GM23338 (cell line): ENCODE data around the gene POP7. TPM values are rescaled to one million over a fixed set of nuclear protein-coding genes. Genes with fewer than 3 reads are reported as not detected.

Source experiments
- ATAC-seq: fragments of 200-7000 bp; cut with Tn5 transposase; 3 replicates; pipeline ENCODE4 v1.9.1; 2020
- DNase-seq: peaks from one replicate; pipeline ENCODE4 v3.0.0-alpha.2; 2015; ENCODE audit warnings: low spot score
- H2AFZ ChIP-seq: fragments of 200-600 bp; sonication (generic); 2 replicates; pipeline ENCODE4 v1.8.0; 2016; ENCODE audit warnings: antibody characterized with exemption, mild to moderate bottlenecking, moderate library complexity
- H3F3A ChIP-seq: fragments of 200-600 bp; sonication (generic); replicated peaks from 2 replicates; pipeline ENCODE4 v1.8.0; 2017; ENCODE audit warnings: antibody characterized with exemption, mixed run types, low read depth
- H3K27ac ChIP-seq: fragments of 200-600 bp; sonication (generic); 2 replicates; pipeline ENCODE4 v1.6.1; 2016; ENCODE audit warnings: low read depth
- H3K27me3 ChIP-seq: fragments of 200-600 bp; sonication (generic); 2 replicates; pipeline ENCODE4 v1.8.0; 2016; ENCODE audit warnings: mild to moderate bottlenecking, mixed run types, moderate library complexity; ENCODE audit not compliant: insufficient read depth
- H3K36me3 ChIP-seq: fragments of 200-600 bp; sonication (generic); 2 replicates; pipeline ENCODE4 v1.8.0; 2016; ENCODE audit warnings: mild to moderate bottlenecking; ENCODE audit not compliant: insufficient read depth
- H3K4me1 ChIP-seq: fragments of 200-600 bp; sonication (generic); 2 replicates; pipeline ENCODE4 v1.8.0; 2016; ENCODE audit warnings: mild to moderate bottlenecking, moderate library complexity; ENCODE audit not compliant: insufficient read depth
- H3K4me2 ChIP-seq: fragments of 200-600 bp; sonication (generic); 2 replicates; pipeline ENCODE4 v1.7.1; 2017; ENCODE audit warnings: mixed run types
- H3K4me3 ChIP-seq: fragments of 200-600 bp; sonication (generic); 2 replicates; pipeline ENCODE4 v1.6.1; 2016; ENCODE audit warnings: mixed run types
- H3K79me2 ChIP-seq: fragments of 200-600 bp; sonication (generic); replicated peaks from 2 replicates; pipeline ENCODE4 v1.8.0; 2017; ENCODE audit warnings: mild to moderate bottlenecking; ENCODE audit not compliant: insufficient read depth
- H3K9me2 ChIP-seq: fragments of 200-600 bp; sonication (generic); 2 replicates; pipeline ENCODE4 v1.8.0; 2017; ENCODE audit not compliant: insufficient read depth
- H4K20me1 ChIP-seq: fragments of 200-600 bp; sonication (generic); replicated peaks from 2 replicates; pipeline ENCODE4 v1.8.0; 2017; ENCODE audit warnings: mild to moderate bottlenecking; ENCODE audit not compliant: insufficient read depth
- H3K27ac Mint-ChIP-seq: 2 replicates; pipeline ENCODE4 v1.8.0; 2020; ENCODE audit warnings: inconsistent platforms, mild to moderate bottlenecking, moderate library complexity, mixed read lengths
- H3K27me3 Mint-ChIP-seq: 3 replicates; pipeline ENCODE4 v1.8.0; 2022; ENCODE audit warnings: low read depth, mild to moderate bottlenecking, moderate library complexity, mixed read lengths, inconsistent platforms; ENCODE audit not compliant: insufficient read depth, poor library complexity
- H3K36me3 Mint-ChIP-seq: 3 replicates; pipeline ENCODE4 v1.8.0; 2021; ENCODE audit warnings: low read depth, mild to moderate bottlenecking, inconsistent platforms, moderate library complexity, mixed read lengths
- H3K4me1 Mint-ChIP-seq: 3 replicates; pipeline ENCODE4 v1.8.0; 2020; ENCODE audit warnings: mild to moderate bottlenecking, inconsistent platforms, mixed read lengths
- H3K4me3 Mint-ChIP-seq: 3 replicates; pipeline ENCODE4 v1.8.0; 2021; ENCODE audit warnings: moderate library complexity, mild to moderate bottlenecking, inconsistent platforms, mixed read lengths
- H3K9me3 Mint-ChIP-seq: 3 replicates; pipeline ENCODE4 v1.8.0; 2020; ENCODE audit warnings: moderate library complexity, mild to moderate bottlenecking, inconsistent platforms, mixed read lengths
- EZH2 ChIP-seq: fragments of 200-600 bp; sonication (generic); IDR thresholded peaks from one replicate; pipeline ENCODE4 v1.8.0; 2017; ENCODE audit warnings: antibody characterized with exemption, mild to moderate bottlenecking, low read depth; ENCODE audit not compliant: unreplicated experiment
- POLR2AphosphoS5 ChIP-seq: IDR thresholded peaks from 2 replicates; pipeline ENCODE4 v1.6.1; 2016; ENCODE audit warnings: antibody characterized with exemption, low read depth
- STAT1 ChIP-seq: IDR thresholded peaks from one replicate; pipeline ENCODE4 v1.6.1; 2016; ENCODE audit warnings: antibody characterized with exemption; ENCODE audit not compliant: unreplicated experiment
- polyA plus RNA-seq: library from polyadenylated mRNA; unstranded; fragments of >200 nt; fragmentation: Nextera tagmentation; extraction: Ambion mirVana; gene quantifications from 2 replicates; pipeline ENCODE4 v1.2.1, GENCODE V29; 2016
- total RNA-seq: library from RNA; depleted of rRNA; stranded (reverse); fragments of >200 nt; shearing (Covaris generic); gene quantifications from 2 replicates; pipeline ENCODE4 v1.2.3, GENCODE V29; 2014
- TF ChIP-seq, protein P1 (sequence below): IDR thresholded peaks from 2 replicates; pipeline ENCODE4 v1.6.1; 2016; ENCODE audit warnings: antibody characterized with exemption
- TF ChIP-seq, protein P2 (sequence below): IDR thresholded peaks from one replicate; pipeline ENCODE4 v1.6.1; 2018; ENCODE audit warnings: antibody characterized with exemption; ENCODE audit not compliant: unreplicated experiment

The POP7 gene
- total and polyA plus RNA-seq, 2 experiments from 2014 or later, result 110 to 216 TPM

DNA sequence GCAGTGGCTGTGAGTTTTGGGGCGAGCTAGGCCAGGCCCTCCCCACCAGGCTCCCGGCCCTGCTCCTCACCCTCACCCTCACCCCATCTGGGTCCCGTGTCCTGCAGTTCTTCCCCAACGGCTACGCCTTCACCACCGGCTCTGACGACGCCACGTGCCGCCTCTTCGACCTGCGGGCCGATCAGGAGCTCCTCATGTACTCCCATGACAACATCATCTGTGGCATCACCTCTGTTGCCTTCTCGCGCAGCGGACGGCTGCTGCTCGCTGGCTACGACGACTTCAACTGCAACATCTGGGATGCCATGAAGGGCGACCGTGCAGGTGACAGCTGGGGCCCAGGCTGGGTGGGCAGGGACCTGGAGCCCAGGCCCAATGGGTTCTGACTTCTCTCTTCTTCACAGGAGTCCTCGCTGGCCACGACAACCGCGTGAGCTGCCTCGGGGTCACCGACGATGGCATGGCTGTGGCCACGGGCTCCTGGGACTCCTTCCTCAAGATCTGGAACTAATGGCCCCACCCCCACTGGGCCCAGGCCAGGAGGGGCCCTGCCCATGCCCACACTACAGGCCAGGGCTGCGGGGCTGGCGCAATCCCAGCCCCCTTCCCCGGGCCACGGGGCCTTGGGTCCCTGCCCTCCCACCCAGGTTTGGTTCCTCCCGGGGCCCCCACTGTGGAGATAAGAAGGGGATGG is 27.5 kb upstream of the POP7 start:
- TF ChIP-seq, protein P1, sequence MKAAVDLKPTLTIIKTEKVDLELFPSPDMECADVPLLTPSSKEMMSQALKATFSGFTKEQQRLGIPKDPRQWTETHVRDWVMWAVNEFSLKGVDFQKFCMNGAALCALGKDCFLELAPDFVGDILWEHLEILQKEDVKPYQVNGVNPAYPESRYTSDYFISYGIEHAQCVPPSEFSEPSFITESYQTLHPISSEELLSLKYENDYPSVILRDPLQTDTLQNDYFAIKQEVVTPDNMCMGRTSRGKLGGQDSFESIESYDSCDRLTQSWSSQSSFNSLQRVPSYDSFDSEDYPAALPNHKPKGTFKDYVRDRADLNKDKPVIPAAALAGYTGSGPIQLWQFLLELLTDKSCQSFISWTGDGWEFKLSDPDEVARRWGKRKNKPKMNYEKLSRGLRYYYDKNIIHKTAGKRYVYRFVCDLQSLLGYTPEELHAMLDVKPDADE, result no peak
- peak; percentile 12; the same call in 1 of the 2 replicates for TF ChIP-seq POLR2AphosphoS5
- TF ChIP-seq STAT1, result no peak
- no peak overlapping the region for H3K4me3 ChIP-seq
- Mint-ChIP-seq H3K27ac (peak overlapping the region; percentile 37; the same call in 1 of the 2 replicates), H3K4me3 (no peak overlapping the region), H3K4me1 (peaks cover 11% of the 10 kb centered on the region), H3K27me3 (peaks cover 19% of the 10 kb centered on the region), H3K9me3 (no peaks in the 10 kb centered on the region), H3K36me3 (peaks cover 46% of the 10 kb centered on the region)
- no peaks in the 10 kb centered on the region for H3K79me2 ChIP-seq
- no peaks in the 10 kb centered on the region for H3K27me3 ChIP-seq
- no peak overlapping the region for H2AFZ ChIP-seq
- H3K27ac ChIP-seq, result peak overlapping the region; percentile 39; the same call in 1 of the 2 replicates
- peaks cover 11% of the 10 kb centered on the region for H3K4me1 ChIP-seq
- no peak overlapping the region for H3K4me2 ChIP-seq
- no peak for DNase-seq
- ATAC-seq, result peak; percentile 2; the same call in 2 of the 3 replicates
- H3K9me2 ChIP-seq, result no peaks in the 10 kb centered on the region
- no peaks in the 10 kb centered on the region; the same call in 1 of the 2 replicates for H4K20me1 ChIP-seq
- peaks cover 40% of the 10 kb centered on the region for H3F3A ChIP-seq
- H3K36me3 ChIP-seq, result no peaks in the 10 kb centered on the region; the same call in 1 of the 2 replicates

DNA sequence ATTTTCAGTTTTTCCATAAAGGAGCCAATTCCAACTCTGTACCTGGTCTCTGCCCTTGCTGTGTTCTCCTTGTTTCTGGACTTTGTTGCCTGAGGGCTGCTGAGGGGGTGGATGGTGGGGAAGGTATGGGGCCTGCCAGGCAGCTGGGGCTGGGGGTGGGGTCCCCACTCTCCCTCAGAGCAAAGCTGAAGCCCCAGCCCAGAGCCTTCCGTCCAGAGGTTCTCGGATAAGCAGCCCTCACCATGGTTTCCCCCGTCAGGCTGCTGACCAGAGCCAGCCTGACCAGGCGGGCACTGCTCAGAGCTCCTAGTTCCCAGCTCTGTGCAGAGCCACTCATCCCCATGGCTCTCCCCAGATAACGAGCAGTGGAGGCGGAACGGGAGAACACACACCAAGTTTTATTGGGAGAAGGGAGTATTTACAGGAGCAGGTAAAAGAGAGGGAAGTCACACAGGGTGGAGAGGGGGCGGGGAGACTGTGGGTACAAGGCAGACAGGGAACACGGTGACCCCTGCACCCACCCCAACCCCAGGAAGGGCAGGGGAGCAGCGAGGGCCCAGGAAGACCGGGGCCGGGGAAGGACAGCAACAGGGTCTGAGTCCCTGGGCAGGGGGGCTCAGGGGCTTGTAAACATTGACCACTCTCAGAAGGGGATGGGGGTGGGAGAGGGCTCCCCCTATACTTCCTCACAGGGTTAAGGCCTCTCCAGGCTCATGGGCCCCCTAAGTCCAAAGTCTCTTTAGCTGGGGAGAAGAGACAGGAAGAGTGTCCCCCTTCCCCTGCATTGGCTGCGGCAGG is 26.6 kb upstream of the POP7 start:
- Histone ChIP-seq H3K9me2 (no peaks in the 10 kb centered on the region), H3F3A (peaks cover 42% of the 10 kb centered on the region), H3K4me1 (peaks cover 11% of the 10 kb centered on the region), H3K4me3 (no peak overlapping the region), H3K27ac (peak overlapping the region; percentile 81), H3K27me3 (no peaks in the 10 kb centered on the region), H3K79me2 (no peaks in the 10 kb centered on the region), H3K36me3 (no peaks in the 10 kb centered on the region; the same call in 1 of the 2 replicates), H3K4me2 (no peak overlapping the region), H2AFZ (no peak overlapping the region), H4K20me1 (no peaks in the 10 kb centered on the region; the same call in 1 of the 2 replicates)
- 0 out of 2 replicates have a peak overlapping the region, but pooled peaks have one; percentile 28 for H3K27ac Mint-ChIP-seq
- peaks cover 11% of the 10 kb centered on the region for H3K4me1 Mint-ChIP-seq
- H3K9me3 Mint-ChIP-seq, result no peaks in the 10 kb centered on the region
- no peak for TF ChIP-seq EZH2
- TF ChIP-seq, protein P2, sequence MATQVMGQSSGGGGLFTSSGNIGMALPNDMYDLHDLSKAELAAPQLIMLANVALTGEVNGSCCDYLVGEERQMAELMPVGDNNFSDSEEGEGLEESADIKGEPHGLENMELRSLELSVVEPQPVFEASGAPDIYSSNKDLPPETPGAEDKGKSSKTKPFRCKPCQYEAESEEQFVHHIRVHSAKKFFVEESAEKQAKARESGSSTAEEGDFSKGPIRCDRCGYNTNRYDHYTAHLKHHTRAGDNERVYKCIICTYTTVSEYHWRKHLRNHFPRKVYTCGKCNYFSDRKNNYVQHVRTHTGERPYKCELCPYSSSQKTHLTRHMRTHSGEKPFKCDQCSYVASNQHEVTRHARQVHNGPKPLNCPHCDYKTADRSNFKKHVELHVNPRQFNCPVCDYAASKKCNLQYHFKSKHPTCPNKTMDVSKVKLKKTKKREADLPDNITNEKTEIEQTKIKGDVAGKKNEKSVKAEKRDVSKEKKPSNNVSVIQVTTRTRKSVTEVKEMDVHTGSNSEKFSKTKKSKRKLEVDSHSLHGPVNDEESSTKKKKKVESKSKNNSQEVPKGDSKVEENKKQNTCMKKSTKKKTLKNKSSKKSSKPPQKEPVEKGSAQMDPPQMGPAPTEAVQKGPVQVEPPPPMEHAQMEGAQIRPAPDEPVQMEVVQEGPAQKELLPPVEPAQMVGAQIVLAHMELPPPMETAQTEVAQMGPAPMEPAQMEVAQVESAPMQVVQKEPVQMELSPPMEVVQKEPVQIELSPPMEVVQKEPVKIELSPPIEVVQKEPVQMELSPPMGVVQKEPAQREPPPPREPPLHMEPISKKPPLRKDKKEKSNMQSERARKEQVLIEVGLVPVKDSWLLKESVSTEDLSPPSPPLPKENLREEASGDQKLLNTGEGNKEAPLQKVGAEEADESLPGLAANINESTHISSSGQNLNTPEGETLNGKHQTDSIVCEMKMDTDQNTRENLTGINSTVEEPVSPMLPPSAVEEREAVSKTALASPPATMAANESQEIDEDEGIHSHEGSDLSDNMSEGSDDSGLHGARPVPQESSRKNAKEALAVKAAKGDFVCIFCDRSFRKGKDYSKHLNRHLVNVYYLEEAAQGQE, result no peak
- H3K27me3 Mint-ChIP-seq, result peaks cover 19% of the 10 kb centered on the region
- peaks cover 48% of the 10 kb centered on the region for H3K36me3 Mint-ChIP-seq
- H3K4me3 Mint-ChIP-seq, result no peak overlapping the region
- ATAC-seq, result no peak; the same call in 2 of the 3 replicates
- no peak for DNase-seq
